ENCODE data around the gene OMA1. TPM values are rescaled to one million over a fixed set of nuclear protein-coding genes. Genes with fewer than 3 reads are reported as not detected.

Gene OMA1
- total and polyA plus RNA-seq, 10 of the 15 experiments (the other 5 are each of a cell fraction or from before 2014, with no cell fraction given) = 23.6 to 67.1 (median 47.1) TPM

- TF ChIP-seq IRF5 (IDR thresholded peaks at IDR 0.05; ENCODE audit: borderline replicate concordance) (no peak), ZZZ3 (IDR thresholded peaks at IDR 0.05; ENCODE audit: control insufficient read depth, insufficient read length, low read depth) (no peak), ASH2L (IDR thresholded peaks at IDR 0.05; ENCODE audit: borderline replicate concordance, low read depth) (no peak), HDAC2 (IDR thresholded peaks at IDR 0.05) (no peak), BHLHE40 (IDR thresholded peaks at IDR 0.05; ENCODE audit: borderline replicate concordance in 1 of 2, low read depth in 2 of 2, low read length in 1 of 2) (no peak), ZBTB11 (CRISPR knock-in tag; IDR thresholded peaks at IDR 0.05) (no peak), SMAD5 (IDR thresholded peaks at IDR 0.05; ENCODE audit: low read depth) (no peak), TBL1XR1 (IDR thresholded peaks at IDR 0.05; ENCODE audit: low read depth, low read length) (no peak), ETV6 (conservative IDR thresholded peaks at IDR 0.05 in 1 of 2, IDR thresholded peaks at IDR 0.05 in 1 of 2; ENCODE audit: borderline replicate concordance in 1 of 2, low read depth in 1 of 2) (no peak)
These were observed 3.3 kb downstream of the OMA1 start (continued) for GRCh38 chr1:58543260-58543659.

Data from GM12878 (cell line).